ENCODE data around the gene UNC5B.
"Not testable (repeated sequence)": the region's sequence is repeated elsewhere in the genome, so short reads cannot be mapped to it uniquely, and the experiment has no call there.

UNC5B gene

DNA sequence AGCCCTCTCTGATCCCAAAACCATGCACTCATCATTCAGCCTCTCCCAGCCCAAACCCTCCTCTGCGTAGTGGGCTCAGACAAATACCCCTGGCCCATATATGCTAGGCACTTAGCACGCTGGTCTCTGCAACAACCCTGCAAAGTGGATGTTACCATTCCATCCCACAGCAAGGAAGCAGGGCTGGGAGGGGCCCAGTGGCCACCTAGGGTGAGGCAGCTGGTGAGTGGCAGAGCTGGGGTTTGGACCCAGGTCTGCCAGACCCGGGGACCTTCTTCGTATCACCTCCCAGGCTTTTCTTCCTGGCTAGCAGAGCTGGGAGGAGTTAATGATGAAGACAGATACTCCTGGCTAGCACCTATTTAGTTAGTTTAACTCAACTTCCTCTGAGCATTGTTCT, 73.6 kb downstream of the UNC5B start:
- no peak for DNase-seq

DNA sequence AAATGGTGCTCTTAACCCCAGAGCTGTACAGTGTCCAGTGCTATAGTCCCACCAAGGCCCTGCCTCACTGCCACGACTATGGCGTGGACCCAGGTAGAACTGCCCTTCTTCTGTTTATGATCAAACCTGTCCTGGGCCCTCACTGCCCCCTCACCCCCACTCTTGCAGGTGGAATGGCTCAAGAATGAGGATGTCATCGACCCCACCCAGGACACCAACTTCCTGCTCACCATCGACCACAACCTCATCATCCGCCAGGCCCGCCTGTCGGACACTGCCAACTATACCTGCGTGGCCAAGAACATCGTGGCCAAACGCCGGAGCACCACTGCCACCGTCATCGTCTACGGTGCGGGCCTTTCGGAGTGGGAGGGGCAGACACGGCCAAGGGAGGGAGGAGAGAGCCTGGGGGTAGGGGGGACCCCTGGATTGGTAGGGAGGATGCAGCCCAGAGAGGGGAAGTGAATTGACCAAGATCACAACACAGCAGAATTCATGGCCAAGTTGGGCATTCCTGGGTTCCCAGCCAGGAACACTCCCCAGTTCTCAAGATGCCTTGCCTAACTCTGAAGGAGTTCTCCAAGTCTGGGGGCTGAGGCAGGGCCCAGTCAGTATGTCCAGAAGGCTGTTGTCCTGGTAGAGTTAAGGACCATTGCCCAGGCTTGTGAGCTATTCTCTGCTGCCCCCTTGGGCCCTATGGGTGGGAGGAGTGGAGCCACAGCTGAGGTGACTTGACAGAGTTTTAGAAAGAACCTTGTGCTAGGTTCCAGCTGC, 74.3 kb downstream of the UNC5B start:
- DNase-seq, result no peak

DNA sequence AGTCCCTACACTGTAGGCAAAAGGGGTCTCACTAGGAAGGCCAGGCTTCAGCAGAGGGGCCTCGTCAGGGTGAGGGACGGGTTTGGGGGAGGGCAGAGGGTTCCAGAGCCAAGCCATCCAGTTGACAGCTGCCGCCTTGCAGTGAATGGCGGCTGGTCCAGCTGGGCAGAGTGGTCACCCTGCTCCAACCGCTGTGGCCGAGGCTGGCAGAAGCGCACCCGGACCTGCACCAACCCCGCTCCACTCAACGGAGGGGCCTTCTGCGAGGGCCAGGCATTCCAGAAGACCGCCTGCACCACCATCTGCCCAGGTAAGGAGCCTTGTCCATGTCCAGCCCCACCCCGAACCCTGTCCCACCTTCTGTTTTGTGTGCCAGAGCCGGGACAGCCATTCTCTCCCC, 75.1 kb downstream of the UNC5B start:
- no peak for DNase-seq

DNA sequence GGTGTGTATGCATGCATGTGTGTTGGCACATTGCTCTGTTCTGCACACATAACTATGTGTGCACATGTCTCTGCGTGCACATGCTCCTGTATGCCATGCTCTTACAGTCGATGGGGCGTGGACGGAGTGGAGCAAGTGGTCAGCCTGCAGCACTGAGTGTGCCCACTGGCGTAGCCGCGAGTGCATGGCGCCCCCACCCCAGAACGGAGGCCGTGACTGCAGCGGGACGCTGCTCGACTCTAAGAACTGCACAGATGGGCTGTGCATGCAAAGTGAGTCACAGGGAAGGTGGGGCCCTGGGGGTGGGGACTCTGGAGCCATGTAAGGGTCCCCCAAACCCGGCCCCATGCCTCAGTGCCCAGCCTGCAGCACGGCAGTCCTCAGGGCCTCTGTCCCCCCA, 76.1 kb downstream of the UNC5B start:
- DNase-seq, result no peak

DNA sequence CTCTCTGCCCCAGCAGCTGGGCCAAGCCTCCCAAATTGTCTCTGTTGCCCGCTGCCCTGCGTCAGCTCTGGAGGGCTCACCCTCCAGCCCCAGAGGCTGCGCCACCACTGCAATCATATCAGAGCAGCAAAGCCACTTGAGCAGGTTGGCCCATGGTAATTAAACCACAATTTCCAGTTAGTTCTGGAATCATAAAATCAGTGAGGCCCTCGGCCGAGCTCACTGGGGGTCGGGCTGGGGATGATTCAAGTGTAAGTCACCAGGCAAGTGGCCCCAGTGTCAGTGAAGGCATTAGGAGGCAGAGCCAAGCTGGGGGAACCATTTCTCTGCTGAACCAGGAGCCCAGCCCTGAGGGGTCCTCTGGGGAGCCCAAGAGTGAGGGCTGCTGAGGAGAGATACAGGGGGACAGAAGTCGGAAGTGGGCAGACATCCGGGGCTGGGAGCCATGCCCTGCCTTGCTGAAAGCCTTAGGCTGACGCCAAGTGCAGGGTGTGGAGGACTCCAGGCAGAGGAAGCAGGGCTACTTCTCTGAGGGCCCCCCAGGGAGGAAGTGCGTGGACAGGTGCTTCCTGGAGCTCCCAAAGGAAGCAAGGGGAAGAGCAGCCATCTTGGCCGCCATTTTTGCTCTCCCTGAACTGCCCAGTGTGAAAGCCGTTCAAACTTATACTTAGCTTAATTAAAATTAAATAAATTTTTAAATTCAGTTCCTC, 77.2 kb downstream of the UNC5B start:
- no peak for DNase-seq

DNA sequence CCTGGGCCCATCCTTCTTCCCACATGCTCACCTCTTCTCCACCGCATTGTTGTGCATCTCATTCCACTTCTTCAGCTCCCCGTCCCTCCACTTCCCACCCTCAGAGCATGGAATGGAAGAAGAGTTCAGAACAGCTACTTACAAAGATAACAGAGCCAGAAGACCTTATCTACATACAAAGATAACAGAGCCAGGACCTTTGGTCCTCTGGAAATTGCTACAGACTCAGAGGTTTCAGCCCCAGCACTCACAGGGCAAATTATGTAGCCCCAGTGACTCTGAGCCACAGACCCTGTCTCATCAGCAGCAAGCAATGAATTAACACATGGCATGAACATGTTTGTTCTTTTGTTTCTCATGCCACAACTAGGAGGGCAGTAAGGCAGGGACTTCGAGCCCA, 78.0 kb downstream of the UNC5B start:
- no peak for DNase-seq

DNA sequence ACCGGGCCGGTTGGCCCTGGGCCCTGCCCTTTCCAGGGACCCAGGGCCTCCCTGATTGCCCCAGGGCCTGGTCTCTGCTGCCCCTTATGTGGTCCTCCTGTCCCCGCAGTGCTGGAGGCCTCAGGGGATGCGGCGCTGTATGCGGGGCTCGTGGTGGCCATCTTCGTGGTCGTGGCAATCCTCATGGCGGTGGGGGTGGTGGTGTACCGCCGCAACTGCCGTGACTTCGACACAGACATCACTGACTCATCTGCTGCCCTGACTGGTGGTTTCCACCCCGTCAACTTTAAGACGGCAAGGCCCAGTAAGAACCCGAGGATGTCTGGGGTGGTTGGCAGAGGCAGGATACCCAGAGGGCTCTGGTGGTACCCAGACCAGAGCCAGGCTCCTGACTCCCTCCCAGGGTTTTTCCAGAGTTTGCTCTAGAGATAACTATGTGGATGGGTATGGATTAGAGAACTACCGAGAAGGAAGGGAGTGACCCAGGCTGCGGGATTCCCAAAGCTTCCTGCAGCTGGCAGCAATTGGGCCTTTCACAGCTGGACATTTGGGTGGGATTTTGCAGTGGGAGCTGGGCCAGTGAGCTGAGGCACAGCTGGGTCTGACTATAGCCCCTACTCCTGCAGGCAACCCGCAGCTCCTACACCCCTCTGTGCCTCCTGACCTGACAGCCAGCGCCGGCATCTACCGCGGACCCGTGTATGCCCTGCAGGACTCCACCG, 78.6 kb downstream of the UNC5B start:
- no peak for DNase-seq

DNA sequence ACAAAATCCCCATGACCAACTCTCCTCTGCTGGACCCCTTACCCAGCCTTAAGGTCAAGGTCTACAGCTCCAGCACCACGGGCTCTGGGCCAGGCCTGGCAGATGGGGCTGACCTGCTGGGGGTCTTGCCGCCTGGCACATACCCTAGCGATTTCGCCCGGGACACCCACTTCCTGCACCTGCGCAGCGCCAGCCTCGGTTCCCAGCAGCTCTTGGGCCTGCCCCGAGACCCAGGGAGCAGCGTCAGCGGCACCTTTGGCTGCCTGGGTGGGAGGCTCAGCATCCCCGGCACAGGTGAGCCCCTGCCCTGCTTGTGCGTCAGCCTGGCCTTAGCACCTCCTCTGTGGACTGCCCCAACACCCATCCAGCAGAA, 79.1 kb downstream of the UNC5B start:
- DNase-seq, result no peak

DNA sequence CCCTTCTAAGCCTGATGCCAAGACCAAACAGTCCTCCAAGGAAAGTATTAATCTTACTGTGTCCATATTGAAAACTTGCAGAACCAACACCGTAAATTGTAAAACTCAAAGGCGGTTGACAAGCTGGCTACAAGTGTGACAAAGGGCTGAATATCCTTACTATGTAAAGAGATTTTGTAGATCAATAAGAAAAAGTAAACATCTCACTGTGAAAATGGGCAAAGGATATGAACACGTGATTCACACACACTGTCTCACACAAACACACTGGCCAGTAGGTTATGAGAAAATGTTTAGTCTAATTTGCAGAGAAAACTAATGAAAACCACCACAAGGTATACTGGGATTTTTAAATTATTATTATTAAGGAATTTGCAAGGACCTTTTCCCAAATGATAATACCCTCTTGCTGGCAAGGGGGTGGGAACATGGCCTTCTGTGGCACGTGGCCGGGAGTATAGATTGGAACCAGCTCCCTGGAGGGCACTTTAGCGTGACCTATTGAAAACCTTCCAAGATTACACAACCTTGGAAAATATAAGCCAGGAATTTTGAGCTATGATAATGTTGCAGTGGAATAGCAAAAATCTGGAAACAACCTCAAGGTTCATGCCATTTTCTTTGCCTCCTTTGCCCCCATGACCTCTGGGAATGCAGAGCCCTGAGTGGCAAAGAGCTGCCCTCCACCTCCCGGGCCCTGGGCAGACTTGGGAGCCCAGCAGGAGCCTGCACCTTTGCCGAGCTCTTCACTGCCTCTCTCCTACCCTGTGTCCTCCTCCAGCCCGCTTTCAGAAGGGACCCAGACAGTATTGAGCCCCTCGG, 80.5 kb downstream of the UNC5B start:
- no peak for DNase-seq

DNA sequence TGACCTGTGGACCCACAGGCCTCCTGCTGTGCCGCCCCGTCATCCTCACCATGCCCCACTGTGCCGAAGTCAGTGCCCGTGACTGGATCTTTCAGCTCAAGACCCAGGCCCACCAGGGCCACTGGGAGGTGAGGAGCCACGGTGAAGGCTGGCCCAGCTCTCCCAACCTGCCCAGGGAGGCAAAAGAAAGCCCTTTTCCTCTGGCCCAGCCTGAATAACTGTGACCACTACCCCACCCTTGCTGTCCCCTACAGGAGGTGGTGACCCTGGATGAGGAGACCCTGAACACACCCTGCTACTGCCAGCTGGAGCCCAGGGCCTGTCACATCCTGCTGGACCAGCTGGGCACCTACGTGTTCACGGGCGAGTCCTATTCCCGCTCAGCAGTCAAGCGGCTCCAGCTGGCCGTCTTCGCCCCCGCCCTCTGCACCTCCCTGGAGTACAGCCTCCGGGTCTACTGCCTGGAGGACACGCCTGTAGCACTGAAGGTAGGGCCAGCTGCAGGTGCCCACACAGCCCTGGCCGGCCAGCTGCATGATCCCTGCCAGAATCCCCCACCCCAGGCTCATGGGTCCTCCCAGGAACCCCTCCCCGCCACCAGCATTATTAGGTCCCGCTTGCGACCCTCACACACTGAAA, 81.2 kb downstream of the UNC5B start:
- no peak for DNase-seq

DNA sequence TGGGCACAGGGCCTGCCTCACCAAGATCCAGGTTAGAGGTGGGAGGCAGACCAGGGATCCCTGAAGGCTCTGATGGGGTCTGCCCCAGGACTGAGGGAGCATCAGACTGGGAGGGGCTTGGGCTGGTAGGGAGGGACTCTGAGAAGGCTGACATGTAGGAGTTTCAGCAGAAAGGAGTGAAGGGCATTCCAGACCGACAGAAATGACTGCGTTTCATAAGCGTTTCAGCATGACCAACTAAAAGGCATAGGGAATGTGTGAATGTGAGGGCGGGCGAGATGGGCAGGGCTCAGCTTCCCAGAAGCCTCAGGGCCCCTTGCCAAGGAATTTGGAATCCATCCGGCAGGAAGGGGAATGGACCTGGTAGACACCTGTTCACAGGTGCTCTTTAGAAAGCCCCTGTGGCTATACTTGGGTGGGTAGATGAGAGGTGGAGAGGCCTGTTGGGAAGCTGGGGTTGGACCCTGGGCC, 81.8 kb downstream of the UNC5B start:
- DNase-seq, result no peak

DNA sequence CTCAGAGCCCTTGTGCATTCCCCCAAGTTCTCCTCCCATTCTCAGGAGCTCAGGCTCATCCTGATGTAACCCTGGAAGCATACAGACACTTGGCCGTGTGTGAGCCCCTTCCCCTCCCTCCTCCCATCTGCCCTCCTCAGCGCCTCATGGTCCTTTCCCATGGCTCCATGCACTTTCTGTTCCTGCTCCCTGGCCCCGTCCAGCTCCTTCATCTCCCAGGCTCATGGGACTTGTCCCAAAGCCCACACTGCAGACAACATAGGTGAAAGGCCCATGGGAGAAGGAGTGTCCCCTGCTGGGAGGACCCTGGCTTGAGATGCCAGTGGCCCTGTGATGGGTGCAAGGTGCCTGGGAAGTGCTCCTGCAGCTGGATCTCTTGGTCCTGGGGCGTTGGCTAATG, 82.5 kb downstream of the UNC5B start:
- no peak for DNase-seq

DNA sequence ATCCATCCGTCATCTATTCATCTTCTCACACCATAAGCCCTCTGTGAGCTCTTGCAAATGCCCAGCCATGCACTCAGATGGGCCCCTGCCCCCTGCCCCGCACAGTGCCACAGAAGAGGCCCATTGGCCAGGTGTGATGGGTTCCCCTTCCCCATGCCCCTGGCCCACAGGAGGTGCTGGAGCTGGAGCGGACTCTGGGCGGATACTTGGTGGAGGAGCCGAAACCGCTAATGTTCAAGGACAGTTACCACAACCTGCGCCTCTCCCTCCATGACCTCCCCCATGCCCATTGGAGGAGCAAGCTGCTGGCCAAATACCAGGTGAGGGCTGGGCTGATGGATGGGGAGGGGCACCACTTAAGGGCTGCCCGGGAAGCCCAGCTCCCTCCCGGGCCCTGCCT, 83.3 kb downstream of the UNC5B start:
- DNase-seq, result no peak

DNA sequence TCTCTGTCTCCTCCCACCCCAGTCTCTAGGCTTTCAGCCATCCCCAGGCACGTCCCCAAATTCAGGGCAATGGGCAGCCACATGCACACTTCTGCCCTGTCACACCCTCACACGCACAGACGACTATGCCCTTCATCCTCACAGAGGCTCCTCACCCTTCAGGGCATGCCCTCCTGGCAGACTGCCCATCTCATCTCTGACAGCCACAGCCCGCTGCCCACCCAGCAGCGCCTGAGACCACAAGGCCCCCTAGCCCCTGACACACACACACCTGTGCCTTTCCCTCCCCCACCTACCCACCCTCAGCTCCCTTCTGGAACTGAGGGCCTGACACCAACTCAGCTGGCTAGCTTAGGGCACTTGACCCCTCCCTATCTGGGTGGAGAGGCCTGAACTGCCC, 83.7 kb downstream of the UNC5B start:
- DNase-seq, result no peak

DNA sequence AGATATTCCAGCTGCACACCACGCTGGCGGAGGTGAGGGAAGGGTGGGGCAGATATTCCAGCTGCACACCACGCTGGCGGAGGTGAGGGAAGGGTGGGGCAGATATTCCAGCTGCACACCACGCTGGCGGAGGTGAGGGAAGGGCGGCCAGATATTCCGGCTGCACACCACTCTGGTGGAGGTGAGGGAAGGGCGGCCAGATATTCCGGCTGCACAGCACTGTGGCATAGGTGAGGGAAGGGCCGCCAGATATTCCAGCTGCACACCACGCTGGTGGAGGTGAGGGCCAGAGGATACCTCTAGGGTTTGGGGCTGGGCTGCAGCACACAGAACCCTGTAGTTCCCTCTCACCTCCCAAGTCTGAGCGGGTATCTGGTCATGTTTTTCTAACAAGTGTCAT, 84.4 kb downstream of the UNC5B start:
- DNase-seq, result not testable (repeated sequence)

DNA sequence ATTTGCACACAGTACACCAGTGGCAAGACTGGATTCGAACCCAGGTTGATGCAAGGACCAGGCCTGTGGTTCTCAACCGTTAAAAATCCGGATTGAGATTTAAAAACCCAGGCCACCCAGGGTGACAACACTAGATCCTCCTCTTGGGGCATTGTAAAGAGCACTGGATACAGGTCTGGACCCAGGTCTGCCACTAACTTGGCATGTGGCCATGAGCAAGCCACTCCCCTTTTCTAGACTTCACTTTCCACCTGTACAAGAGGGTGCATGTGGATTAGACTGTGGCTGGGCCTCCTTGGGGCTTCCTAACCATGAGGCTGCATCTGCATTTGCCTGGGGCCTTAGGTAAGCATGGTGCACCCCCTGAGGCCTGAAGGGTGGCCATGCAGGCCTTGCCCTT, 85.0 kb downstream of the UNC5B start:
- no peak for DNase-seq

DNA sequence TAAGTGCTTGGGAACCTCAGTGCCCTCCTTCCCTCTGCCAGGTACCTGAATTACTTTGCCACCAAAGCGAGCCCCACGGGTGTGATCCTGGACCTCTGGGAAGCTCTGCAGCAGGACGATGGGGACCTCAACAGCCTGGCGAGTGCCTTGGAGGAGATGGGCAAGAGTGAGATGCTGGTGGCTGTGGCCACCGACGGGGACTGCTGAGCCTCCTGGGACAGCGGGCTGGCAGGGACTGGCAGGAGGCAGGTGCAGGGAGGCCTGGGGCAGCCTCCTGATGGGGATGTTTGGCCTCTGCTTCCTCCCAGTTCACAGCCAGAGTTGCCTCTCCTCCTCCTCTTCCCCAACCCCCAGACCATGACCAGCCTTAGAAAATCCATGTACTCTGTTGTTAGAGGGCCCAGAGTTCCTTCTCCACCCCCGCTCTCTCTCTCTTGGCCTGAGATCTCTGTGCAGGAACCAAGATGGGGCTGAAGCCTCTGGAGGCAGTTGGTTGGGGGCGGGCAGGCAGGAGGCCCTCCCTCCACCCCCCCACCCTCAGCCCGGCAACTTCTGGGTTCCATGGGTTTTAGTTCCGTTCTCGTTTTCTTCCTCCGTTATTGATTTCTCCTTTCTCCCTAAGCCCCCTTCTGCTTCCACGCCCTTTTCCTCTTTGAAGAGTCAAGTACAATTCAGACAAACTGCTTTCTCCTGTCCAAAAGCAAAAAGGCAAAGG, 86.9 kb downstream of the UNC5B start:
- DNase-seq, result no peak

DNA sequence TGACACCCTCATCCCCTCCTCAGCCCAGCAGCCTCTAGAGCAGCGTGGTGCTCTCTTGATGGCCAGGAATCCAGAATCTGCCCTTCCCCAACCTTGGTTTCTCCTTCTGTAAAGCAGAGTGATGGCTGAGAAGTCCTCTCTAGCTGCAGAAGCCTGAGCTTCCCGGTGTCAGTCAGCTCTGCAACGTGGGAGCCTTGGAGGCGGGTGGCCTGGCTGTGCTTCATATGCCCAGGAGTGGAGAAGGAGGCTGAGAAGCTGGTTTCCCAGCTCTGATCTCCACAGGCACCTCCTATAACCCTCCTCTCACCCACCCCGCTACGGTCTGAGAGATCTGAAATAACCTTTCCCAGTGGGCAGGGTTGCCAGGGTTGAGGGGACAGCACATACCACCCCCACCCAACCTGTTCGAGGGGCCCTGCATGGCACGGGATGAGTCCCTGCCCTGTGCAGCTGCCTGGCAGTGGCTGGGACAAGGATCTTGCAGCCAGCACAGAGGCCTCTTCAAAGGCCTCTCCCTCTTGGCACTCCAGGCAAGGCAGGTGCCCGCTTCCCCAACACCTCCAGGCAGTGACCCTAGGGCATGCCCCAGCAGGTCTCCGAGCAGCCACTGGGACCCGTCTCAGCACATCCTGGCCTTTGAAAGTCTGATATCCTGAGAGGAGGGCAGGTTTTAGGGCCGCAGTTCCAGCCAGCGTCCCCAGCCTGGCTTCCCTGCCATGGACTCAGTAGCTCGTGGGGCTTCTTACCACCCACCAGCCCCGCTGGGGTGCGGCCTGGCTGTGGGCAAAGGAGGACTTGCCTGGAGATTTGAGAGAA, 88.4 kb downstream of the UNC5B start:
- DNase-seq, result no peak

DNA sequence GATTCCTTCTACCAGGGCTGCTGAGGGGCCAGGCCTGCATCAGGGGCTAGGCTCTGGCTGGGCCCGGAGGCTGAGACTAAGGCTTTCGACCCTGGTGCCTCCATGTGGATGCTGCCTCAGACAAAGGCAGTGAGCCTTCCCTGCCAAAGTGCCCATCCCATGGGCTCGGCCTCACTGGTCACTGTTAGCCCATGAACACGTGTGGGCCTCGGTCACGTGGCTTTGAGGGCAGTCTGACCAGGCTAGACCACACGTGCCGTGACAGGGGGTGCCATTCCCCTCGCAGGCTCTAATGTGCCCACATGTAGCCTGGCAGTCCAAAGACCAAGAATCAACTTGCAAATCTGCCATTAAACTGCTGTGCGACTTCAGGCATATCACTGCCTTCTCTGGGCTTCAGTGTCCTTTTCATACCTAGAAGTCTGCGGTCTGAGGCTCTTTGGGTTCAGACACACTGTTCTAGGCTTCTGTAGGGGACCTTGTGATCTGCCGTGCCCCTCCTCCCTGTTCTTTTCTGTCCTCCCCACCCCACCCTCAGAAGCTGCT, 89.1 kb downstream of the UNC5B start:
- DNase-seq, result no peak

DNA sequence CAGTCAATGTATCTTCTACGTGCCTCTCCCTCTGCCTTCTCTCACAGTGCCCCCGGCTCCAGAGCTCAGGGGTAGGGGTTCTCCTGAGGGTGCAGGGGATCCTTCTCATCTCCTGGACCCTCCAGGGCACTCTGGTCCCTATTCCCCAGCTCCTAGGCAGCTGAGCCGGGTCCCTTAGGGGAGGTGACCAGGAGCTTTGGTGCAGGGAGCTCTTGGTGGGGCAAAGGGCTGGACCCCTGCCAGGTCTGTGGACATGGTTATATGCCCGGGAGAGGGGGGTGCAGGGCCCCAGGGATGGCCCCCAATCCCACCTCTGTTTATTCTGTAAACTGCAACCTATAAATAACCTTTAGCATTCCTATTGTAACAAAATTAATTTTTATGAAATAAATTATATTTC, 90.1 kb downstream of the UNC5B start:
- DNase-seq, result no peak

Data from fibroblast of upper back skin (primary cell).